ENCODE data around the gene CCDC192. TPM values are rescaled to one million over a fixed set of nuclear protein-coding genes. Genes with fewer than 3 reads are reported as not detected.

Gene CCDC192
- total and polyA plus RNA-seq, 2 experiments from 2014 or later: 0.92 TPM; not detected in 1

DNA sequence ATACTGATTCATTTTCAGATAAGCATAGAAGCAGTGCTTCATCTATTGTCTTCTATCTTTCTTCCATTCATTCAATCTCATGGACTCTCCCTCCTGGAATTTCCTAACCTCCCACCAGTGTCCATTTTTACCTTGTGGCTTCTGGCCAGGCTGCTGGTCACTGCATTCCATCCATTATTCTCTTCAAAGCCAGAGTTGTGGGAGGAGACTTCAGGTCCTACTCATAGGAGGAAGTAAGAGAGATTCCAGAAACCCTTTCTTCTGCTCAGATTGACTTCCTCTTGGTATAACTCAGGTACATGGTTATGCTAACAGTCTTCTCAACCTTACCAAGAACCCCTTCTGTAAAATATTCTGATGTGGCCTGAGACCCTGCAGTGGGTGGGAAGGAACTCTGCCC is 227.1 kb downstream of the CCDC192 start:
- H3K4me3 ChIP-seq: no peak overlapping the region
- H3K27ac ChIP-seq: no peak overlapping the region
- TF ChIP-seq, protein P1, sequence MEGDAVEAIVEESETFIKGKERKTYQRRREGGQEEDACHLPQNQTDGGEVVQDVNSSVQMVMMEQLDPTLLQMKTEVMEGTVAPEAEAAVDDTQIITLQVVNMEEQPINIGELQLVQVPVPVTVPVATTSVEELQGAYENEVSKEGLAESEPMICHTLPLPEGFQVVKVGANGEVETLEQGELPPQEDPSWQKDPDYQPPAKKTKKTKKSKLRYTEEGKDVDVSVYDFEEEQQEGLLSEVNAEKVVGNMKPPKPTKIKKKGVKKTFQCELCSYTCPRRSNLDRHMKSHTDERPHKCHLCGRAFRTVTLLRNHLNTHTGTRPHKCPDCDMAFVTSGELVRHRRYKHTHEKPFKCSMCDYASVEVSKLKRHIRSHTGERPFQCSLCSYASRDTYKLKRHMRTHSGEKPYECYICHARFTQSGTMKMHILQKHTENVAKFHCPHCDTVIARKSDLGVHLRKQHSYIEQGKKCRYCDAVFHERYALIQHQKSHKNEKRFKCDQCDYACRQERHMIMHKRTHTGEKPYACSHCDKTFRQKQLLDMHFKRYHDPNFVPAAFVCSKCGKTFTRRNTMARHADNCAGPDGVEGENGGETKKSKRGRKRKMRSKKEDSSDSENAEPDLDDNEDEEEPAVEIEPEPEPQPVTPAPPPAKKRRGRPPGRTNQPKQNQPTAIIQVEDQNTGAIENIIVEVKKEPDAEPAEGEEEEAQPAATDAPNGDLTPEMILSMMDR (IDR thresholded peaks at IDR 0.05; ENCODE audit: low read depth, low read length): no peak
- no peaks in the 10 kb centered on the region for H3K9me3 ChIP-seq (ENCODE audit: low read depth)
- no peaks in the 10 kb centered on the region for H3K27me3 ChIP-seq
- no peaks in the 10 kb centered on the region for H3K4me1 ChIP-seq (ENCODE audit: low read depth)
- peak in 1 of 2 donors; percentile 65 for DNase-seq (ENCODE audit: low read depth in 1 of 2, low spot score in 1 of 2)
- no peaks in the 10 kb centered on the region for H3K36me3 ChIP-seq

DNA sequence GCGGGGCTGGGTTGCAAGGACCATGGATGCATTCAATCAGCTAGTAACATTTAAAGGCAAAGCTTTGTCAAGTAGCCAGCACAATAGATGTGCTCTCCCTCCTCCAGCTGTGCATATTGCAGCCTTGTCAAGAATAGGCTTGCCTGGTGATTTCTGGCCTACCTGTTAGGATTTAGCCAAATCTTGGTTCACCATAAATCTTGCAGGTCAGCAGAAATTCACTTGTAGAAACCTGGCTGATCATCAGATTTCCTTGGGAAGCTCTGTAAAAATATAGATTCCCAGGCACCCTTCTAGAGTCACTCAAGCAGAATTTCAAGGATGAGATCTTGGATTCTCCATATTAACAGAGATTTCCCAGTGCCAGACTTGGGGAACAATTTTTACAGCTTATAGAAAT is 228.2 kb downstream of the CCDC192 start:
- no peaks in the 10 kb centered on the region for H3K9me3 ChIP-seq (ENCODE audit: low read depth)
- no peak for DNase-seq (ENCODE audit: low read depth in 1 of 2, low spot score in 1 of 2)
- no peaks in the 10 kb centered on the region for H3K27me3 ChIP-seq
- no peak overlapping the region for H3K4me3 ChIP-seq
- no peak overlapping the region for H3K27ac ChIP-seq
- no peaks in the 10 kb centered on the region for H3K4me1 ChIP-seq (ENCODE audit: low read depth)
- TF ChIP-seq, protein P1 (IDR thresholded peaks at IDR 0.05; ENCODE audit: low read depth, low read length): no peak
- H3K36me3 ChIP-seq: no peaks in the 10 kb centered on the region

DNA sequence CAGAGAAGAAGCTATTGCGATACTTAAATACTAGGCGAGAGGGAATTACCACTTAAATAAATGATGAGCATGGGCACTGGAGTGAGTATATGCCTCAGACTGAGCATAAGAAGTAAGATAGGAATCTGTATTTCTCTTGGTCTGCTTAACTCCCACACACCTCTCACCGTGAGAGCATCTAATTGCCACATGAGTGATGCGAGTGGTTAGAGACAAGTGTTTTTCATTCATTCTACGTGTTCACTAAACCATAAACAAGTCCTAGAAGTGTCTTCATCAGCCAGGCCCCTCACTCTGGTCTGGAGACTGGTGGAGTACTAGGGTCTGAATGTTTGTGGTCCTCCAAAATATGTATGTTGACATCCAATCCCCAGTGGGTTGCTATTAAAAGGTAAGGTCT is 230.2 kb downstream of the CCDC192 start:
- H3K4me1 ChIP-seq (ENCODE audit: low read depth): no peaks in the 10 kb centered on the region
- H3K27ac ChIP-seq: no peak overlapping the region
- H3K36me3 ChIP-seq: no peaks in the 10 kb centered on the region
- H3K27me3 ChIP-seq: no peaks in the 10 kb centered on the region
- no peak overlapping the region for H3K4me3 ChIP-seq
- TF ChIP-seq, protein P1 (IDR thresholded peaks at IDR 0.05; ENCODE audit: low read depth, low read length): no peak
- DNase-seq (ENCODE audit: low read depth in 1 of 2, low spot score in 1 of 2): no peak
- H3K9me3 ChIP-seq (ENCODE audit: low read depth): no peaks in the 10 kb centered on the region

DNA sequence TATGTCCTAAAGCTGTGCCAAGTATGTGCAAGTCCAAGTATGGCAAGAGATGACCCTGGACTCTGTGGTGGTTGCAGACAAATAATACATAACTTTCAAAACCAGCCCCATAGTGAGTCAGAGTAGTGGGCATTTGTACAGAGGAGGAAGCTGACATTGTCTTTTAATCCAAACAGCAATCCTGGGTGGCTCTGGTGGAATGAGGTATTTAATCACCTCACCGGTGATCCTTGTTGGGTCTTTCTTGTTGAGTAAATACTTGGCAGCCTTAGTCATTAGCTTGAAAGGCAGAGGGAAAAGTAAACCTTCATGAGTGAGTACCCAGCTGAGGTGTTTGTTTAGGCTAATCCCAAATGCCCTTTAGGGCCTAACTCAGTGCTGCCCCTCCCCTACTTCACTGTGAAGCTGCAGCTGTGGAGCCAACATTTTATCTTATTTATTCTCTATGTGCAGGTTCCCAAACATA is 231.6 kb downstream of the CCDC192 start:
- no peak overlapping the region for H3K4me3 ChIP-seq
- peak in 1 of 2 donors; percentile 60 for DNase-seq (ENCODE audit: low read depth in 1 of 2, low spot score in 1 of 2)

DNA sequence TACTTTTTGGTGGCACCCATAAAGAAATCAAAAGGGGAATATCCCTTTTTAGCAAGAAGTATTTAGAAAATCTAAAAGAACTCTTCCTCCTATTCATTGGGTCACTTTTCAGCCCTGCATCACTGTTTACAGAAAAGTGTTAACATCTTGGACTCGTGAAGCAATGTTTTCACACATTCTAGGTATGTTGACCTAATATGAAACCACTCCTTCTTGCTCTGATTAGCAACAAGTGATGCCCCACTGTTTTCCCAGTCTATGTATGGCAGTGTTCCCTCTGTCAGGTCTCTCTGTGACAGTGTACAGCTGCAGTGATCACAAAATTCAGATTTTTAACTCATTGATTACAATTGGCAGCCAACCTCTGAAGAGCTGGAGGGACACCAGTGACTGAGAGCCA is 232.2 kb downstream of the CCDC192 start:
- TF ChIP-seq, protein P1 (IDR thresholded peaks at IDR 0.05; ENCODE audit: low read depth, low read length): no peak
- Histone ChIP-seq H3K4me3 (no peak overlapping the region), H3K36me3 (no peaks in the 10 kb centered on the region), H3K9me3 (ENCODE audit: low read depth) (no peaks in the 10 kb centered on the region), H3K4me1 (ENCODE audit: low read depth) (no peaks in the 10 kb centered on the region), H3K27ac (no peak overlapping the region), H3K27me3 (no peaks in the 10 kb centered on the region)
- DNase-seq (ENCODE audit: low read depth in 1 of 2, low spot score in 1 of 2): no peak

More for the DNA sequence above, 231.6 kb downstream of the CCDC192 start:
- H3K36me3 ChIP-seq: no peaks in the 10 kb centered on the region
- TF ChIP-seq, protein P1 (IDR thresholded peaks at IDR 0.05; ENCODE audit: low read depth, low read length): no peak
- H3K27ac ChIP-seq: no peak overlapping the region
- no peaks in the 10 kb centered on the region for H3K27me3 ChIP-seq
- no peaks in the 10 kb centered on the region for H3K4me1 ChIP-seq (ENCODE audit: low read depth)
- H3K9me3 ChIP-seq (ENCODE audit: low read depth): no peaks in the 10 kb centered on the region
